Erythroblast (primary cell): ENCODE data around the gene TTC39C.

Experiments
- DNase-seq, 2 experiments: peaks; one replicate each; lab custom pipeline; 2025; lab: John Stamatoyannopoulos, UW
- GATA1 ChIP-seq: IDR thresholded peaks from 2 replicates; pipeline ENCODE4 v1.6.1; 2011; ENCODE audit warnings: low read depth, mild to moderate bottlenecking, control low read depth, low read length, moderate library complexity
- POLR2A ChIP-seq: IDR thresholded peaks from 2 replicates; pipeline ENCODE4 v1.6.1; 2011; ENCODE audit warnings: mild to moderate bottlenecking, low read length

Gene TTC39C

DNA sequence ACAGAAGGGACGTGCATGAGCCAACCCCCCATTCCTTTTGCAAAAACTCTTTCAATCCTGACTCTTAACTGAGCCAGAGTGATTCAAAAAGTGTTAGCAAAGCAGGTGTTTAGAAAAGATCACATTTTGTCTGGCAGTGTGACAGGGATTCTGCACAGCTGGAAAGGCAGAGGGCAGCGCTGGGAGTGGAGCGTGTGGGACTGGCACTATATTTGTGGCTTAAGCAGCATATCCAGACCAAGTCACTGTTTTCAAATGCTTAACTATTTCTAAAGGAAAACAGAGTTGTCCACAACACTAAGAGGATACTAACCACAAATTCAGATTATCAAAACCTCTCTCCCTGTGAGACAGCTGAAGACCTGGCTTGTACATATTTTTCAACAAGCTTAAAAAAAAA is 143.3 kb downstream of the TTC39C start:
- no peak for TF ChIP-seq POLR2A
- no peak for TF ChIP-seq GATA1
- DNase-seq = no peak

DNA sequence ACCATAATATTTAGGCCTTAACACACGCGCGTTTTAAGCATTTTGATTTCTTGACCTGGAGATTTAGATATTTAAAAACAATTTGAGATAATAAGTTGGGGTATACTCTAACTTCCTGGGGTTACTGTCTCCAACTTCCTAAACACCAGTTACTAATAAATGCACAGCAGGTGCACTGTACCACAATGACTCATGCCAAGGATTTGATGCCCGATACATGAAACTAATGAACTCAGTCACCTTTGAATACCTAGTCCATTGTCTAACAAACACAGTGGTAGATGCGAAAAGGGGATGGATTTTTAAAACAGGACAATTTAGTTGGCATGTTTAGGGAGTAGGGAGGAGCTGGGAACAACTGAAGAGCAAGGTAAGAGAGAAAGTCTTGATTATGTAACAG is 145.5 kb downstream of the TTC39C start:
- TF ChIP-seq GATA1 (no peak), POLR2A (no peak)
- no peak for DNase-seq

DNA sequence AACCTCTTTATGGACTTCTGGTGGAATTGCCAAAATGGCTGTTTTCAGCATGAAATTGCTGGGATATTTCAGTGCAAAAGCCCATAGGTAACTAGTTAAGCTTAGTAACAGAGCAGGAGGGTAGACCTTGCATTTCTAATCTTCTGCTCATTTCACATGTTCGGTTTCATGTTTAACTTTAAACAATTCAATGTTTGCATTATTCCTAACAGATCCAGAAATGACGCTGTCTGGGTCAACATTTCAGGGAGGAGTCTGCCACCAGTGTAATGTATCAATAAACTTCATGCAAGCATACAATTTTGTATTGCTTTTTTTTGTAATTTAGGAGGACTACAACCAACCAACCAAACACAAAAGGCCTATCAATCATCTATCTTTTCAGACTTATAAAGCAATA is 146.8 kb downstream of the TTC39C start:
- DNase-seq = no peak
- TF ChIP-seq POLR2A (no peak), GATA1 (no peak)

DNA sequence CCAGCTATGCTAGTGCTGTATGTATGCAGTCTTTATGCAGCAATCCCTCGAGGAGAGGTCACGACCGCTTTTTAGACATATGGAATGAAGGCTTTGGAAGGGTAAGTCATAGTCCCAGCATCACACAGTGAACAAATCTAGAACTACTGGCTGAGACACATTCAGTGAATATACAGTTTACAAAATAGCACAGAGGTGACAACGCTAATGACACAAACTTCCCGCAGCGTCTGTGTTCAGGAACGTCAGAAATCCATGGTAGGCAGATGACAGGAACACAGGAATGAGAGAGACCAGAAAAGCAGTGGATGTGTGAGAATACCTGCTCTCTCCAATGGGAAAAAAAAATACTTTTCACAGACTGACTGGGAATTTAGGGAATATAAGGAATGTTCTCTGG is 153.9 kb downstream of the TTC39C start:
- TF ChIP-seq POLR2A (no peak), GATA1 (no peak)
- no peak for DNase-seq

DNA sequence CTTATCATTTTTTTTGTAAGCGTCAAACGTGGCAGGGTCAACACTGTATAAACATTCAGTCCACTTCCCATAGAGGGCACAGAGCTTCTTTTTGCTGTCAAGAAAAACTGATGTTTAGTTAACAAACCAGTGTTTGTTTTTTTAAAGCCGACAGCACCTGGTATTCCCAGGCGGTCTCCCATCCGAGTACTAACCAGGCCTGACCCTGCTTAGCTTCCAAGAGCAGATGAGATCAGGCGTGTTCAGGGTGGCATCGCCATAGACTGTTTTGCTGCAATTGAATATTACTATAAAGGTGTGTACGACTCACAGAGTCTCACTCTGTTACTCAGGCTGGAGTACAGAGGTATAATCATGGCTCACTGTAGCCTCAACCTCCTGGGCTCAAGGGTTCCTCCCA is 155.8 kb downstream of the TTC39C start:
- DNase-seq = no peak
- no peak for TF ChIP-seq POLR2A
- TF ChIP-seq GATA1 = no peak

DNA sequence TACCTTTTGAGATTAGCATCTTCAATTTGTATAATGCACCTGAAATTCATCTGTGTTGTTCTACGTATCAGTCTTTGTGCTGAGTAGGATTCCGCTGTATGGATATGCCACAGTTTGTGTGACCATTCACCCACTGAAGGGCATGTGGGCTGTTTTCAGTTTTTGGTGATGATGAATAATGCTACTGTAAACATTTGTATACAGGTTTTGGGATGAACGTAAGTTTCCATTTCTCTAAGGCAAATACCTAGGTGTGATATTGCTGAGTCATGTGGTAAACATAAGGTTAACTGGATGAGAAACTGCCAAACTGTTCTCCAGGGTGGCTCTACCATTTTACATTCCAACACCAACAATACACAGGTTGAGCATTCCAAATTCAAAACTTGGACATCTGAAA is 159.4 kb downstream of the TTC39C start:
- no peak for TF ChIP-seq GATA1
- TF ChIP-seq POLR2A = no peak
- no peak for DNase-seq

DNA sequence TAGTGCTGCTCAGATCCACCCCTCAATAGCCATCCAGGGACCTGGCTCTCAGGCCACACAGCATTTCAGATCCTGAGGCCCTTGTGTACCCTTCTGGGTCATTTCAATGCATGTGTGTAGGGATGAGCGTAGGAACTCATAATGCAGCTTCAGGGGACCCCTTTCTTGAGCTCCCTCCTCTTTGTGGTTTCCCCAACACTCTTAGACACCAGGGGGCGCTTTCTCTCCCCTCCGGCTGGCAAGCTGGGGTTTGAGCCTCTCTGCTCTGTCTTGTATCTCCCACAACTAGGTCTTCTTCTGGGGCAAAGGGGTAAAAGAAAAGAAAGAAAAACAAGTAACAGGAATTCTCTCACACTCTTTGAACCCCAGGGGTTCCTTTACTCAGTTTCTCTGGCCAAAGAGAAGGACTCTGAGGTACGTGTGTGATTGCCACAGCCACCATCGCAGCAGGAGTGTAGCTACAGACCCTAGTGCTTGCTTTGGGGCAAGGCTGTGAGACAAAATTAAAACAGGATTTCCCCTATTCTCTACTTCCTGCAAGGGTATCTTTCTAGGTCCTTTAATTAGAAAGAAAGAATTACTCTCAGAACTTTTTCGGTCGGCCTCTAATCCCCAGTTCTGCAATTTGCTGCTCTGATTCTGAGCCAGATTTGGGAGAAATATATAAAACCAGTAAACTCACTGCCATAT is 162.3 kb downstream of the TTC39C start:
- peak; percentile 59 to 73 for DNase-seq
- TF ChIP-seq POLR2A (no peak), GATA1 (no peak)

DNA sequence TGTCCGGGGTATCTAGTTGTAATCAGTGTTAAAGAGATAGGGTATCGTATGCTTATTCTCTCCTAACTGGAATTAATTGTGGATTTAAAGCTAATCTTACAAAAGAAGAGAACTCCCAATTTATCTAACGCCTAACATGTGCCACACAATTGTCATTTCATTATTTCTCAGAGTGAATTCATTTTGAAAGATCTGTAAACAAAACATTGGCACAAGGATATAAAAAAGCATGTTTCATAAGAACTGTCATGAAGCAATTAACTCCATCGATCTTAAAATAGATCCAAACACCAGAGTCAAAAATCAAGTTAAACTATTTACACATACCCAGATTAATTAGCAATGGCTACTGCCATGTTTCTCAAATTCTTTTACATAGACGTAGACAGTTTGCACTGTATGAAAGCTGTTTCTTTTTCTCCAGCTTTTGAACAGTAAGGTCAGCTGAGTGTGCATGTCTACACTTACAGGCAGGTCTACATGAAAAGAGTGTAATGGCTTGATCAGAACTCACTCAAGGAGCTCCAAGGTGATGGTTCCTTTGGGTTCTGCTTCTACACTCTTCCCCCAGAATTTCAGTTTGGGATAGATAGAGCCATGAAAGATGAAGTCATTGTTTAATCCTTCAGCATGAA is 163.1 kb downstream of the TTC39C start:
- no peak for DNase-seq
- no peak for TF ChIP-seq GATA1
- TF ChIP-seq POLR2A = no peak

DNA sequence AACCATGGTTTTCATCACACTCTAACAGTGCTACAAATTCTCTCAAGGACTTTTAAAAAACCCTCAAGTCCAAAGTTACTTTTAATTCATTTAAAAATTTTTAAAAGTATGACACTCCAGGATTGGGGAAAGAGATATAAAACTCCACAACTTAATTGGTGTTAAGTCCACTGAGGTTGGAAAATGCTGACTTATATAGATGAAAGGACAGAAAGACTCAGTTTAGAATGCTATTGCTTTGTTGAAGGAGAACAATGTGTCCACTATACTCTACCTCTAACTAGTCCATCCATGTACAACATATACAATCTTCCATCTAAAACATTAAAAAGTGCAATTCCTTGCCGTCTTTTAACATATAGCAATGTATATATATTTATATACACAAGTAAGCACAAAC is 165.5 kb downstream of the TTC39C start:
- TF ChIP-seq GATA1 (no peak), POLR2A (no peak)
- no peak for DNase-seq

DNA sequence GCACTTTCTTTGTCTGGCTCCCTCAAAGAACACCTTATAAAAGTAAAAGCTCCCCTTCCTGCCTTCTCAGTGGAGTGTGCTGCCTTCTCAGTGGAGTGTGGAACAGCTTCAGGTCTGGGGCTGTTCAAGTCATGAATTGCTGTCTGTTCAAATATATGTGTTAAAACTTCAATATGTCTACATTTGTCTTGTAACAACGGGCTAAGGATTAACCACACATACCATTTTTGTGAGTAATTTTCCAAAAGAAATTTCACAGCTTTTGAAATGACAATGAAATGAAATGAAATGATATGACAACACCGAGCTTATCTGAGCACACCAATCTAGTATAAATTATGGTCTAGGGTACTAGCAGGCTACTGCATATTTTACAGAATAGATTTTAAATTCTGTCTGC is 167.3 kb downstream of the TTC39C start:
- no peak for TF ChIP-seq GATA1
- TF ChIP-seq POLR2A = no peak
- no peak for DNase-seq
